Mesenteric fat pad (tissue), 1 donor: ENCODE results near the gene HMX2. TPM values are rescaled to one million over a fixed set of nuclear protein-coding genes. Genes with fewer than 3 reads are reported as not detected.
"Not testable (repeated sequence)": the region's sequence is repeated elsewhere in the genome, so short reads cannot be mapped to it uniquely, and the experiment has no call there.

ENCODE experiments used
- DNase-seq: peaks from one replicate; pipeline ENCODE4 v3.0.0-alpha.2; 2020; ENCODE audit warnings: low spot score
- total RNA-seq: library from RNA; stranded (reverse); fragmentation: NEBNext Ultra II Directional; extraction: Animal tissue kit (Norgen Biotek cat#: 25700); gene quantifications from one replicate; pipeline ENCODE4 v1.2.1, GENCODE V29; 2021
- donor health status: DM: yes; HTN: yes; CAD: no.

HMX2 gene
- total RNA-seq, 1 donor from 2014 or later: not detected

DNA sequence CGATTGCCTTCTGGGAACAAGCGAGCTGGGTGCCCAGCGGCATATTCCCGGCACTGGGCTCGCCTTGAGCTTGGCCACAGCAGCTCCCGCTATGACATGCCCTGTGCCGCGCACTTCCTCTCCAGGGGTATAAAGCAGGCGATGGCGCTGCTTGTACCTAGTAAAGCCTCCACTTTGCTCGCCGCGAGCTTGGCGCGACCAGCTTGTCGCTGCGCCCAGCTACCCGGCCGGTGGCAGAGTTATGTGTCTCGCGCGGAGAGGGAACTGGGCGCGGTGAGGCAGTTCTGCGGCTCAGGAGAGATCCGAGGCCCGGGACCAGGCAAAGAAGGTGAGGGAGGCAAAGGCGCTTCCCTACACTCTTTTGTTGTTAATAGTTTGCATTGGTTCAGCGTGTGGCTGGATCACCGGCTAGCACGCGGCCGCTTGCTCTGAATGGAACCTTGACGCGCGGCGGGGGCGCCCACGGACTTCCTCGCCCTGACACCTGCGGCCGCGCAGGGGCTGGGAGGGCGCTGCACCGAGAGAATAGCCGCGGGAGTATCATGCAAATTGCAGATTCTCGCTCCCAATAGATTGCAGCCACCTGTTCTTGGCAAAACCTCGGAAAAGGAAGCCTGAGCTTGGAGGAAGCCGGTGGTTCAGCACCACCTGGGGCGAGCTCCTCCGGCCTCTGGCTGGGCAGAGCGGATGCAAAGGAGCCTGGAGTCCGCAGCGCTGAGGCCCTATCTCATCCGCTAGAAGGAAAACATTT is 3.2 kb downstream of the HMX2 start:
- no peak for DNase-seq

DNA sequence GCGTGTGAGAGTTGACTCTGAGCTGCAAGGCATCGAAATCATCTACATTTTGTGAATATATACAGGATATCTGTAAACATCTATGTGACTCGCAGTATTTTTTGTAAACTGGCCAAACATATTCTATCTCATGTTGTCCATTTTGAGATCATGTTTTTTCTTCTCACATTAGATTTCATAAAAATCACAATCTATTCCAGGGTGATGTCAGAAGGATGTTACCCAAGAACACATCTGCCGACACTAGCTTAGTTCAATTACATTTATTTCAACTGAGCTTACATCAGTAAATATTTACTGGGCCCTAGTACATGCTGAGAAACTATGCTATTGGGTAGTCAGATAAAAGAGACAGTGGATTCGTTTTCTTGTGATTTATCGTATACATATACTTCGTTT is 3.8 kb downstream of the HMX2 start:
- no peak for DNase-seq

DNA sequence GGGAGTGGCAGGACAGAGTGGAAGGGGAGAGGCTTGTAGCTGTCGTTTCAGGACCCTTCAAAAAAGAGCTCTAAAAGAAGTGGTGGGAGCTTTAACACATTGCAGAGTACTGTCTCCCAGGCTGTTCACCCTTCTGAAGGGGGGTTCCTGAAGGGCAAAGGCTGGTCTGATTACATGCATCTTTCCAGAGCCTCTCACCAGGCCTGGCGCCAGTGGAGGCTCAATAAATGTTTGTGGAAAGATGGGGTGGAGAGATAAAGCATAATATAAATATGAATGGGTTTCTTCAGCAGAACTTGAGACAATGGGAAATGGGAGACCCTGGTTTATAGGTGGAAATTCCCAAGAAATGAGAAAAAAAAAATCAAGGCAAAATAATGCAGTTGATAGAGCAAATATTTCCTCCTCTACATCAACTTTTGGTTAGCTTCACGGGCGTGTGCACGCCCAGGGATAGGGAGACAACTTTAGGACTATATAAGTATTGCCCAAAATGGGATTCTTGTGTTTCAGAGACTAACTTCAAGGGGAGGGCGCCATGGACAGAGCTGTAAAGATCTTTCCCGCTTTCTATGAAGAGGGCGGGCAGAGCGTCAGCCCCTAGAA is 5.7 kb downstream of the HMX2 start:
- no peak for DNase-seq

DNA sequence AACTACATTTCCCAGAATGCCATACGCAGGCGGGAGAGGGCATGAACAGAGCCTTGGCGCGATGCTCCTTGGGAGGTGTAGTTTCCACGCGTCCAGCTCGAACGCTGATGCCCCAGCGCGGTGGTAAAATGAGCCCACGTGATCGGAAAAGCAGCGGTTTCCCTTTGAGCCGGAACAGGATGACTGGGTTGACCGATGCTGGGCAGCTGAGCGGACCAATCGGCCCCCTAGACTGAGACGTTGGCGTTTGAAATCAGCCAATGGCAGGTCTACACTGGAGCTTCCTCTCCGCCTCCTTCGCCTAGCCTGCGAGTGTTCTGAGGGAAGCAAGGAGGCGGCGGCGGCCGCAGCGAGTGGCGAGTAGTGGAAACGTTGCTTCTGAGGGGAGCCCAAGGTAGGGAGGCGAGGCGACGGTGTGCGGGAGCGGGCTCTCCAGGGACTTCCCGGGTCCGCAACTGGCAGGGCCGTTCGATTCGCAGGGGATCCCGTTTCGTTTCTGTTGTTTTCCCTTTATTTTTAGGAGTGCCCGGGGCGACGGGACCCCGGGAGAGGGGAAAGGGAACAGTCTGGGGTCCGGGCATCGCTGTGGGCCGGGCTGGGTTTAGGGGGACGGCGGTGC is 6.3 kb downstream of the HMX2 start, which contains the start of gene BUB3:
TSS of gene BUB3 (plus strand) at position 311 of the 619 bp plus-strand sequence. CDS start 516 bp downstream, outside the sequence.
- DNase-seq: peak; percentile 98

DNA sequence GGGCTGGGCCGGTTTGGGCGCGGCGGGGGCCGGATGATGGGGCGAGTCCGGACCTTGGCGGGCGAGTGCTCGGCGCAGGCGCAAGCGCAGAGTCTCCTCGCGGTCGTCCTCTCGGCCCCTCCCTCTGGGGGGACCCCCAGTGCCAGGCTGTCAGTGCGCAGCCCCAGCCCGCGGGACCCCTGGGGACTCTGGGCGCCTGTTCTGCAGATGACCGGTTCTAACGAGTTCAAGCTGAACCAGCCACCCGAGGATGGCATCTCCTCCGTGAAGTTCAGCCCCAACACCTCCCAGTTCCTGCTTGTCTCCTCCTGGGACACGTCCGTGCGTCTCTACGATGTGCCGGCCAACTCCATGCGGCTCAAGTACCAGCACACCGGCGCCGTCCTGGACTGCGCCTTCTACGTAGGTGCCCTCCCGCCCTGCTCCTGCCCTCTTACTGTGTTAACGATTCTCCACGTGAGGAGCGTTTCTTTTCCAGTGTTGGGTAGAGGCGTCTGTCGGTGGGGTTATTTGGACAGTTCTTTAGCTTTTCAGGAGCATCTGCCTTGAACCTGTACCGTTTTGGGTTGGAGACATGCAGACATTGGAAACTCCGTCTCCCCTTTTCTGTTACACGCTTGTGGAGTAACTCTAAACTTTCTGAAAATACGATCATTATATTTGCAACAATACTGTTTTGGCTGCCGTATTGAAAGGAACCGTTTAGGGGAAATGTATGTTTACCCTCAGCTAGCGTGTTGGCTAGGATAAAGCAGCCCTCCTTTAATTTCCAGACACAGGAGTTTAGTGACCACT is 7.0 kb downstream of the HMX2 start:
- no peak for DNase-seq

DNA sequence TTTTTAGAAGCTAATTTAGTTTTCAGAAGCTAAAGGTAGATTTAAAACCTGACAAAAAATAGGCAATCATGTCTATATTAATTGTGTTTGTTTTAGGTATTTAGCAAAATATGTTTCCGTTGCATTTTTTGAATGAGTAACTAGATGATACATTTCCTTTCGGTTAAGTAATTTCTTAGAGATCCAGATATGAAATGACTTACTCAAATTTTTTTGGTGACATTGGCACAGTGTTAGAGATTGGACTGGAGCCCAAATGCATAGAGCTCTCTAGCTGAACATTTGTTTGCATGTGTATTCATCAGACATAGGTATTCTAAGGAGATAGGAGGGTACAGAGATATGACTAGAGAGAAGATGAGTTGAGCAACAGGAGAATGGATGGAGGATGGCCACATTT is 8.1 kb downstream of the HMX2 start:
- no peak for DNase-seq

DNA sequence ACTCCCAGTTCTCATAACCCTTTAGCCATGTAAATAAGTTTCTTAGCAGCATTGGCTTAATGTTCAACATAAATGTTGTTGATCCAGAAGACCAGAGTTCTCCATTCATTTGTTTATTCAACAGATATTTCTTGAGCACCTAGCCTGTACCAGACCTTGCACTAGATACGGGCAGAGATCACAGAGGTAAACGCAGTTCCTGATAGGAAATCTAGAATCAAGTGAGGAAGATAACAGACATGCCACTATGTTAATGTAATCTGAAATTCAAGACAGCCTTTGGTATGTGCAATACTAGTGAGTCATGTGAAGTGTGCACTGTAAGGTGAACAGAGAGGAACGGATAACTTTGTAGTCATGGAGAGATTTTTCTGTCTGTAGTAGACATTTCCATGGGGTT is 9.3 kb downstream of the HMX2 start:
- no peak for DNase-seq

DNA sequence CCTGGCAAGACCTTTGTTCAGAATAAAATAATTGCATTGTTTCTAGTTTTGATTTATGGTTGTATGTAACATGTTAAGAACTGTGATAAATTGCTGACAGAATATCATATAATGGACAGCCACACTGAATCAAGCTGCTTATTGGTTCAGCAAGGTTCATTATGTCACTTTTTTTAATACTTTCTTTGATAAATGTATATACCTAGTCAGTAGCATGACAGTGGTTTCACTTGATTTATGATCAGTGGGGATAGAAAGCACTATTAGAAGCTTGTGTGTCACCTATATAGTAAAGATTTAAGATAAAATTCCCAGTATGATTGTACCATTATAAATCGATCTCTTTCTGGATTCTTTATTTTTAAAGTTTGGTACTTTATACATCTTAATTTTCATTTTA is 10.7 kb downstream of the HMX2 start:
- DNase-seq: no peak

DNA sequence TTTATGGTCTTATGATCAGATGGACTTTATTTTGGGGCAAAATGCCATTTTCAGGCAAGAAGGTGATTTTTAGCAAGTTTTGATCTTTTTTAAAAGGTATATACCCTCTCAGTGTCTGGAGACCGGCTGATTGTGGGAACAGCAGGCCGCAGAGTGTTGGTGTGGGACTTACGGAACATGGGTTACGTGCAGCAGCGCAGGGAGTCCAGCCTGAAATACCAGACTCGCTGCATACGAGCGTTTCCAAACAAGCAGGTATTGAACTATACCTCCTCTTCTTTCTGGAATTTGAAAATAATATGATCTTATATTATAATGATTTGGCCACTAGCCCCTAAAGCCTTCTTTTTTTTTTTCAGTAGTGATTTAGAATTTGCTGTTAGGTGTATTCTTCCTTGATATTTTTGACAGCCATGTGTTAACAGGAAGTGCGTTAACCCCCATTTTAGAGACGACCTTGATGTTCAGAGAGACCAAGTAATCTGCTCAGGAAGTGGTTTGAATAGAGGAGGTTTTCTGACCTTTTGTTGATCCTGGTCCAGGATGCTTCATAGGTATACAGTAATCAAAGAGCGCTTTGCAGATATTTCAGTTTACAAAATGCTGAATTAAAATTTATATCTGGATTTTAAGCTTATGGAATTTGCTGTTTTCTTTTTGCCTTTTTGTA is 12.5 kb downstream of the HMX2 start:
- no peak for DNase-seq

DNA sequence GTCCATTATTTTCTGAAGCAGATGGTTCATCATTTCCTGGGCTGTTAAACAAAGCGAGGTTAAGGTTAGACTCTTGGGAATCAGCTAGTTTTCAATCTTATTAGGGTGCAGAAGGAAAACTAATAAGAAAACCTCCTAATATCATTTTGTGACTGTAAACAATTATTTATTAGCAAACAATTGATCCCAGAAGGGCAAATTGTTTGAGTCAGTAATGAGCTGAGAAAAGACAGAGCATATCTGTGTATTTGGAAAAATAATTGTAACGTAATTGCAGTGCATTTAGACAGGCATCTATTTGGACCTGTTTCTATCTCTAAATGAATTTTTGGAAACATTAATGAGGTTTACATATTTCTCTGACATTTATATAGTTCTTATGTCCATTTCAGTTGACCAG is 16.4 kb downstream of the HMX2 start:
- DNase-seq: no peak

DNA sequence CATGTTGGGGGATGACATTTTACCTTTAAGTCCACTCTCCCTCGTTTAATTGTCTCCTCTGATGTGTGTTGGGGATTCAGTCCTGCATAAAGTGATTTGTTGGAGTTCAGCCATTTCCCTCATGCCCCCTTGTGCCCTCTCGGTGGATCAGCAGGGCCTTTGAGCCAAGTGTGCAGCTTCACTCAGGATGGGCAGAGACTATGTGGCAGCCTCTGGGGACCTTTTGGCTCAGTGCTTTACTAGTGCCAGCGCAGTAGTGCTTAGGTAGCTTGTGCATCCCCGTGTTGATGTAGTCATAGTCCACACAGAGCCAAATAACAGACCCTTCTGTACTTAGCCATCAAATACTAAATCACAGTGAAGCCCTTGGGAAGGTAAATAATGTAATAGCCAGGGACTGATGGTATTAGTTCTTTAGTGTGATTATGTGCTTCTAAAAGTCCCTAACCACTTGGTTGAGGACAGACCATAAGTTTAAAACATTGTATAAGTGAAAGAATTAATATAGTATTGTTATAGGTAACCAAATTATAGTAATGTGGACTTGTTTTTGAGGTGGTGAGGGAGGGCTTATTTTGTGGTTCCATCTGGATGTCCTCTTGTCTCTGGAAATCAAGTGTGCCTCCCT is 17.6 kb downstream of the HMX2 start:
- no peak for DNase-seq

DNA sequence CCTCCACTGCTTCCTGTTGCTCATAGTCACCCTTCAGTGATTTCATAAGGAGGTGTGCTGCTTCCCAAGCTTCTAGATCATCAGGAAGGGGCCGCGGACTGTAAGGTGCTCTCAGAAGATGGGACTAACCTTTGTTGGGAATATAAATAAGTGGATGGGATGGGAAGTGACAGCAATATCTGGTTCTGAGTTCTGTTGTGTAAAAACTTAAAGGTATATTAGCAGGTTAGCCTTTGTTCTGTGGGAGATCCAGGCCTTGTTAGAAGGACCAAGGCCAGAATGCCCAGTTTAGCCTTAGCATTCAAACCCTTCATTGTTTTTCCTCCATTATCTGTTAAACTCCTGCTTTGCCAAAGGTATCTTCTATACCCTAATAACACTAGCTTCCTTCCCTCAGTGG is 18.7 kb downstream of the HMX2 start:
- no peak for DNase-seq

DNA sequence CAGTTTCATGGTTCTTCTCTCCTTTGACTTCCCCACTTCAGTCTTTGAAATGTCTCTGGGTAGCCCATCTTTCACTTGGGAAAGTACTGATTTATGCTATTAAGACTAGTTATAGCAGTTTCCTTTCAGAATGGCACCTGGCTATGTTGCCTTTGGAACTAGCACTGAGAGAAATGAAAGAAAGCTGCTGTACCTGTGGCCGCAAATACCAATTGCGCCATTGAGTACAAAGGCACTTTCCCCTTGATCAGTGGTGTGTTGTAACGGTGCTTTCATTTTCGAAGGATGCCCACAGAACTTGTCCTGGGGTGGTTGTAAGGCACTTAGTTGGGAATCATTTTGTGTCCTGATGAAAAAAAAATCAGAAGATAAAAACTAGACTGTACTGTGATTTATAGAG is 23.0 kb downstream of the HMX2 start:
- DNase-seq: no peak

DNA sequence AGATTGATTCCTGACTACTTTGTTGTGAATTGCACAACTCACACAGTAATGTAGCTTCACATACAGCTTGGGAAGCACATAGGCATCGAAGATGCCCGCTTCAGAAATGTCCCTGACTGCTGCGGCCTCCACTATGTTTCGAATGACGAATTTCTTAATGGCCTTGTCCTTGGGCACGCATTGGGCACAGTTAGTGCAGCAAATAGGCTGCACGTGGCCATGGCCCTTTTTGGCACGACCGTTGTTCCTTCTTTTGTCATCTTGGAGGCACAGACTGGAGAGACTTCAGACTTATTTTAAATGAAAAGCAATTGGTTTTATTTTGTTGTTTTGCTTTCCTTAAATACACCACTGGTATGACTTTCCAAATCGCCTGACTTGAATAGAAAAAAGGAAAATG is 23.7 kb downstream of the HMX2 start:
- DNase-seq: not testable (repeated sequence)

DNA sequence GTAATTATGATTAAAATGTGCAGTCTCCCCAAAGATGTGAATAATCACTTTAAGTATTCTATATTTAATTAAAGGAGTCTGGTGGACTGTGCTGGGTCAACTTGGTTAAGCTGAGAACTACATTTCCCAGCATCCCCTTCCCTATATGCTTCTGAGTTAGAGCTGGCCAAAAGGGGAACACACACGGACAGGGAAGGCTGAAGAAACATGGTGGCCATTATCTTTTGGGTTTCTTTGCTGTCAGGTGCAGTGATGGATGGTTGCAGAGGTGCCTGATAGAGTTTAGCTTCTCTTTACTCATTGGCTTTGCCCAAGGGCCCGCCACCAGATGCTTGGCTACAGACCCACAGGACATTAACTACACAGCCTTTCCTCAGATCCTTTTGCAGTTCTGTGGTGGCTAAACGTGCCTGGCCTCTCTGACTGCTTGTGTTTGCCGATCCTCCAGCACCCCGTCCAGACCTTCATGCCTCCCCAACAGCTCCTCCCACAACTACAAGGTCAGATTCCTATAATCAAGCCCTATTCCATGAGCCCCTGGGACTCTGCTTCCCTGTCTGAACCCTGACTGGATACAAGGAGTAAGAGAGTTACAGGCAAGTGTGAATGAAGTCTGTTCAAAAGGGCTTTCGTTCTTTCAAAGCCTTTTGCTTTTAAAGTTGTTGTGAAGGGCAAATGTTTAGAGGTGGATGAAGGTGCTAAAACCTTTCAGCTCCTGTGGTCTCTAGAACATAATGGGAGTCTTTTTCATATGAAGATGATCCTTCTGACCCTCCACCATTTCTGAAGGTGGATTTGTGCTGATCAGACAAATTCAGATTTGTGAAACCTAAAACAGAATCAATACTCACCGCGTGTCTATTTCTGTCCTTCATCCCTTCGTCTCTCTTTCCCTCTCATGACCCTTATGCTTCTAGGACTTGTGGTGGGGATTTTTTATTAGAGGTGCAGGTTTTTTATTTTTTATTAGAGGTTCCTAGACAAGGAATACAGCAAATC is 27.8 kb downstream of the HMX2 start:
- DNase-seq: no peak

DNA sequence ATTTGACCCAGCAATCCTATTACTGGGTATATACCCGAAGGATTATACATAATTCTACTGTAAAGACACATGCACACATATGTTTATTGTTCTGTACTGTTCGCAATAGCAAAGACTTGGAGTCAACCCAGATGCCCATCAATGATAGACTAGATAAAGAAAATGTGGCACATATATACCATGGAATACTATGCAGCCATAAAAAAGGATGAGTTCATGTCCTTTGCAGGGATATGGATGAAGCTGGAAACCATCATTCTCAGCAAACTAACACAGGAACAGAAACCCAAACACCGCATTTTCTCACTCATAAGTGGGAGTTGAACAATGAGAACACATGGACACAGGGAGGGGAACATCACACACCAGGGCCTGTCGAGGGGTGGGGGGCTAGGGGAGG is 30.5 kb downstream of the HMX2 start:
- DNase-seq: not testable (repeated sequence)

DNA sequence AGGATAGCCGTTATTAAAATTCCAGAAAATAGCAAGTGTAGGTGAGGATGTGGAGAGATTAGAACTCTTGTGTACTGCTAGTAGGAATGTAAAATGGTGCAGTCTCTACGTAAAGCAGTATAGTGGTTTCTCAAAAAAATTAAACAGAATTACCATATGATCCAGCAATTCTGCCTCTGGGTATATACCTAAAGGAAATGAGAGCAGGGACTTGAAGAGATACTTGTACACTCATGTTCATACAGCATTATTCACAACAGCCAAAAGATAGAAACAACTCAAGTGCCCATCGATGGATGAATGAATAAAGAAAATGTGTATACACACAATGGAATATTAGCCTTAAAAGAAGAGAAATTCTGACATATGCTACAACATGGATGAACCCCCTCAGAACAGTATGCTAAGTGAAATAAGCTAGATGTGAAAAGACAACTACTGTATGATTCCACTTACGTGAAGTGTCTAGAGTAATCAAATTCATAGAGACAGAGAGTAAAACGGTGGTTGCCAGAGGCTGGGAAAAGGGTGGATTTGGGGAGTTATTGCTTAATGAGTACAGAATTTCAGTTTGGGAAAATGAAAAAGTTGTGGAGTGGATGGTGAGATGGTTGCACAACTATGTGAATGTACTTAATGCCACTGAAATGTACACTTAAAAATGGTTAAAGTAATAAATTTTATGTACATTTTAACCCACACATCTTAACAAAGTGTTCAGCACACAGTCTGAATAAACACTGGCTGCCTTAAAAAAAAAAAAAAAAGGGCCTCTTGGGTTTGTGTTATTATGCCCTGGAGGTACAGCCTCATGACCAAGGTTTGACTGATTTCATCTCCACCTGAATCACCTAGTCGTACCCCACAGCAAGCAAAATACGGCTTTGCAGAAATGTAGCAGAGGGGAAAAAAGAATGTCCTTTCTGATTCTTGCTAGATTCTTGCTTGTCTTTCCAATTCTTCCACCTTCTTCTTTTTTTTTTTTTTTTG is 32.5 kb downstream of the HMX2 start:
- DNase-seq: no peak

DNA sequence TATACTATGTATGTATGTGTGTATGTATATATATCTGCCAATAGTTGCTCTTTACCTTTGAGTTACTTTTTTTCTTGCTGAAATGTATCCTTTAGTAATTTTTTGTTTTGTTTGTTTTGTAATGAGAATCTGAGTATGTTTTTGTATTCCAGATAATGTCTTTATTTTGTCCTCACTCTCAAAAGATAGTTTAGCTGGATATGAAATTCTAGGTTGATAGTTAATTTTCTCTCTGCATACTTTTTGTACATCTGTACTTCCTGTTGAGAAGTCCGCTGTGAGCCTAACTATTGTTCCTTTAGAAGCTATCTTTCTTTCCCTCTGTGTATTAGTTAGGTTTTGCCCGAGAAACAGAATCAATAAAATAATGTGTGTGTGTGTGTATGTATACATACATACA is 35.8 kb downstream of the HMX2 start:
- DNase-seq: no peak
